GM12878 (cell line): Measurements from ENCODE around the gene TBC1D23. TPM values are rescaled to one million over a fixed set of nuclear protein-coding genes. Genes with fewer than 3 reads are reported as not detected.

ENCODE experiments used
- BCLAF1 ChIP-seq: fragments of 450-650 bp; IDR thresholded peaks from 2 replicates; pipeline ENCODE4 v1.6.1; 2017; ENCODE audit warnings: antibody characterized with exemption, mild to moderate bottlenecking, moderate library complexity
- GATAD2B ChIP-seq: fragments of 450-650 bp; conservative IDR thresholded peaks from 2 replicates; pipeline ENCODE4 v1.6.1; 2017; ENCODE audit warnings: low read depth, mild to moderate bottlenecking, moderate library complexity
- IRF5 ChIP-seq: fragments of 450-650 bp; IDR thresholded peaks from 2 replicates; pipeline ENCODE4 v1.6.1; 2017; ENCODE audit warnings: borderline replicate concordance
- POU2F2 ChIP-seq: IDR thresholded peaks from 3 replicates; pipeline ENCODE4 v1.6.1; 2011; ENCODE audit warnings: low read depth, mild to moderate bottlenecking, low read length, borderline replicate concordance
- RELB ChIP-seq: fragments of 450-650 bp; IDR thresholded peaks from 2 replicates; pipeline ENCODE4 v1.6.1; 2017; ENCODE audit warnings: low read depth, mild to moderate bottlenecking, moderate library complexity
- RUNX3 ChIP-seq: IDR thresholded peaks from 2 replicates; pipeline ENCODE4 v1.6.1; 2012; ENCODE audit warnings: low read length, inconsistent platforms
- SPI1 ChIP-seq: IDR thresholded peaks from 2 replicates; pipeline ENCODE4 v1.6.1; 2011; ENCODE audit warnings: low read depth, mild to moderate bottlenecking, low read length, moderate library complexity, borderline replicate concordance; ENCODE audit not compliant: insufficient read depth
- TBL1XR1 ChIP-seq: IDR thresholded peaks from 2 replicates; pipeline ENCODE4 v1.6.1; 2012; ENCODE audit warnings: low read depth, low read length, improper control_type of control experiment
- ZBTB33 ChIP-seq: fragments of 450-650 bp; IDR thresholded peaks from 2 replicates; pipeline ENCODE4 v1.6.1; 2017; ENCODE audit warnings: mild to moderate bottlenecking
- ZNF274 ChIP-seq: IDR thresholded peaks from one replicate; pipeline ENCODE4 v1.8.0; 2011; ENCODE audit not compliant: insufficient read length, insufficient read depth
- polyA plus RNA-seq, 11 experiments: library from polyadenylated mRNA; depleted of rRNA in 4 of 11; unstranded in 6 of 11; stranded (reverse) in 5 of 11; fragments of >200 nt; fragmentation: Nextera tagmentation in 4 of 11; fragmentation: Illumina TruSeq in 1 of 11; extraction: Ambion mirVana in 4 of 11; extraction: Trizol in 1 of 11; gene quantifications; 1 replicate in 1 of 11; 2 replicates in 10 of 11; pipeline versions ENCODE4 v1.2.1 to v1.2.3, GENCODE V29; 2011 to 2016; ENCODE audit warnings: inconsistent platforms in 2 of 11, missing spikeins in 2 of 11, low read depth in 1 of 11
- total RNA-seq, 4 experiments: library from RNA; depleted of rRNA in 3 of 4; stranded (reverse); fragments of >200 nt in 3 of 4; fragmentation: Illumina TruSeq in 1 of 4; extraction: Trizol in 1 of 4; gene quantifications; 2 replicates each; pipeline versions ENCODE4 v1.2.1 to v1.2.3, GENCODE V29; 2013 to 2021

Gene TBC1D23
- total and polyA plus RNA-seq, 10 of the 15 experiments (the other 5 are each of a cell fraction or from before 2014, with no cell fraction given) = 8.2 to 23.2 (median 16.6) TPM

GRCh38 chr3:100330651-100331050, 69.9 kb downstream of the TBC1D23 start (continued):
- TF ChIP-seq BCLAF1 (no peak), SPI1 (no peak), RUNX3 (no peak), POU2F2 (no peak), GATAD2B (no peak), IRF5 (no peak), ZBTB33 (no peak), TBL1XR1 (no peak), ZNF274 (no peak), RELB (no peak)
